T47D (cell line): Measurements from ENCODE around the gene CTNNBL1.

Experiments used
- DNase-seq, 2 experiments: peaks; one replicate each; pipeline versions ENCODE4 v3.0.0 to v3.0.0-alpha.2; 2011 to 2012; ENCODE audit warnings: low read depth in 1 of 2, low spot score in 1 of 2
- JUND ChIP-seq: IDR thresholded peaks from 2 replicates; pipeline ENCODE4 v1.6.1; 2012; ENCODE audit warnings: low read depth
- in situ Hi-C: cut with HindIII; loops from 2 replicates; pipeline ENCODE4 v1.10.0; 2016; ENCODE audit warnings: low sequenced_read_pairs, low pct_unique_long_range_greater_than_20kb

CTNNBL1 gene

DNA sequence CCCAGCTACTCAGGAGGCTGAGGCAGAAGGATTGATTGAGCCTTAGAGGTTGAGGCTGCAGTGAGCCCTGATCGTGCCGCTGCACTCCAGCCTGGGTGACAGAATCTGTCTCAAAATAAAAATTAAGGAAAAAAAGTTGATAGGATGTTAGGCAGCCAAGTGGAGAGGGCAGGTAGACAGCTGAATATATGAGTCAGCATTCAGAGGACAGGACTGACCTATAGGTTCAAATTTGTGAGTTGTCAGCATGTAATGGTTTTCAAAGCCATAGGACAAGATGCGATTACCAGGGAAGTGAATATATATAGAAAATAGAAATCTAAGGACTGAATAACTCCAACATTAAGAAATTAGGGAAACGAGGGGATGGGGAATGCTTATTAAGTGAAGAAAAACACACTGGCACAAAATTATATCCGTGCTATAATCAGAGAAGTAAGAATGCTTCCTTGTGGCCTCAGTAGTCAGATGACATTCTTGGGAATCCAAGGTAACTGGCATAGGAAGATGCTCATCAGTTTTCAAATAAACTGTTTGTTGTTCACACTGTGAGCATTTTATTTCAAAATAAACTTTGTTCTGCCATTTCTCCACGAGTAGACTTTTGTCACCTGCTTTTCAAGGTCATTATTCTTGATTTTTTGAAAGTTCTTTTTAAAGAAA, 145.1 kb downstream of the CTNNBL1 start:
- DNase-seq = peak; percentile 31 to 88
- in situ Hi-C loops = no loop called here
- TF ChIP-seq JUND = peak; percentile 85

DNA sequence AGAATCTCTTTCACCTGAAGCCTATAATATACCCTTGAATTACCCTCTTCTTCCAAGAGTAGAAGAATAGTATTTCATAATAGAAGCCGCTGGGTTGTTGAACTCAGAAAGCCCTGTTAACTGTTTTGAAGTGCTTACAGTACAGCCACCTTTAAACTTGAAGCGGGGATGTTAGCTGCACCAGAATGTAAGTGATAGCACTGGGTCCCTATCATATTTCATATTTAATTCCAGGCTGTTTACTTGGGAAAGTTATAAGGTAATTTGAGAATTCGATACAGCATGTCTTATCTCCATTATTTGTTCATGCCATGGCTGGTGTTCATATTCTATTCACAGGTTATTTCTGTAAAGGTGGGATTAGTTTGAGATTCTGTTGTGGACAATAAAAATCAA, 145.6 kb downstream of the CTNNBL1 start:
- DNase-seq = no peak
- no peak for TF ChIP-seq JUND
- in situ Hi-C loops = no loop called here

DNA sequence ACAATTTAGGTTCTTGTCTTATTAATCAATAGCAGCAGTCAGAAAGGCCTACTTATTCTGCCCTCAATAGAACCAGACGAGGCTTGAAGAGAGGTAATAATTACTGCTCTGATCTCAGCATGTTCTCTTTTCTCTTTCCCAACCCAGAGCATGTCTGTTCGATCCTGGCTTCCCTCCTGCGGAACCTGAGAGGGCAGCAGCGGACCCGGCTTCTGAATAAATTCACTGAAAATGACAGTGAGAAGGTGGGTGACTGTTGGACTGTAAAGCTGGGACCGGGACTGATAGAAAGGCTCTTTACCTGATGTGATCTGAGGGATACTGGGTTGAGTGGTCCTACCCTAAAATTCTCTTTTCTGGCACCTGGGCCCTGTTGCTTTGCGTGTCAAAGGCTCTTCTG, 146.1 kb downstream of the CTNNBL1 start:
- in situ Hi-C loops = no loop called here
- no peak for TF ChIP-seq JUND

DNA sequence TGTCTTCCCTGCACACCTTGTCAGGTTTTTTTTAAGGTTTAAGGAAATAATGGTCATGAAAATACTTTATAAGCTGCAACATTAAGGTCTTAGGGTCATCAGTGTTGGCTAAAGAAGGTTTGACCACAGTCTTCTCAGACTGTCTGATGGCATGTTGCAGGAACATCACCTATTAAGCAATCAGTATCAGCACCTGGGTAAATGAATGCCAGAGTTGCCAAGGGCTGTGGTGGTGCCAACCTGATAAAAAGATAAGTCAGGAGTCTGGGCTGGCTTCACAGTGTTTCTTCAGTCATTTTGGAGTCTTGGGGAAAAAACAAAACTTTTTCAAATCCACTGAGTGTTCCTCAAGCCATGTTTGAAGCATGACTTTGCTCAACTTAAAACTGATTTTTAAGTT, 147.6 kb downstream of the CTNNBL1 start:
- in situ Hi-C loops = no loop called here
- no peak for TF ChIP-seq JUND
- peak in 1 of 2 experiments; percentile 57 for DNase-seq

More for the DNA sequence above, 146.1 kb downstream of the CTNNBL1 start:
- no peak for DNase-seq

DNA sequence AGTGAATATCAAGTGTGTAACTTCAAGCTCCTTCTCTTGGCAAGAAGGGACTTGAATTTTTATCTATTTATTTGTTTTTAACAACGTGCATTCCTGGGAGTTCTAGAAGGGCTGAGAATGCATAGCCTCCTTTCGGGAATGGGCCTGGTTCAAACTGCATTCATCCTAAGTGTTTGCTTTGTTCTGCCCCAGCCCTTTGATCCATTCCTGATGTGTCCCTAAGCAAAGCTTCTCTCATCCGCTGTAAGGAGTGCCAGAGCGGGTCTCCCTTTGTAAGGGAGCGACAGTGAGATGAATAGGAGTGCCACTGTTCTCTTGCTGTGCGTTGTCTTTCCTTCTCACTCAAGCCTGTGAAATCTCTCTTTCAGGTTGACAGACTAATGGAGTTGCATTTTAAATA, 148.1 kb downstream of the CTNNBL1 start:
- DNase-seq = no peak
- TF ChIP-seq JUND = no peak
- in situ Hi-C loops = no loop called here

DNA sequence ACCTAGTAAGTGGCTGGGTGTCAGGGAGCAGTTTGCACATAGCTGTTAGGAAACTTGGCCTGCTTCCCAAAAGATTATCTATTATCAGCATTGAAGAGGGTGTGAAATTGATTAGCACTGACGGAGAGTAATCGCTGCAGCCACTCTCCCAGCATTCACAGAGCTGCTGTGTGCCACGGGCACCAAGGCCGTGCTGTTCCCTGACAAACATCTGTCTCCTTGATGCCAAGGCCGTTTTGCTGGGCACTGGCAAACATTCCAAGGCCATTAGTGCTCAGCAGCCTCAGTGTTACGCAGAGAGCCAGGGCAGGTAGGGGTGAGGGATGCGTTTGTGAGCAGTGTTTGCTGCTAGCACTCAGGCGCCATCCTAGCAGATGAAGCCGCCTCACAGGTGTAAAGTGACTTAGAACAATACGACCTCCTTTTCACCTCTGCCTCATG, 151.4 kb downstream of the CTNNBL1 start:
- peak; percentile 40 to 78 for DNase-seq

DNA sequence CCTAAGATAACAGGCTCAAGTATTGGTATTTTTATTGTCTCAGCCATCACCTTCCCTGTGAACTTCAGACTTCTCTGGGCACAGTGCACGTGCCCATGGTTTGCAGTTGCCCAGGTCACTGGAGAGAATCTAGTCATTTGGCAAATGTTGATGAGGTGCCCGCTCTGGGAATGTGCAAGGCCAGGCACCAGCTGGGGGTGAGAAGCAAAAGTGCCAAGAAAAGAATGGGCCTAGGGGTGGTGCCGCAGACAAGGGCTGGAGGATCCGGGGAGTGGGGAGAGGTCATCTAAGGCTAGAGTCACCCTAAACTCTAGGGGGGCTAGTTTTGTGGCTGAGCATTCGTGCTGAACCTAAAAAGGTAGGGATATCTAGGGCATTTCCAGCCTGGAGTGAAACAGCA, 152.0 kb downstream of the CTNNBL1 start:
- no peak for DNase-seq
- in situ Hi-C loops = no loop called here
- TF ChIP-seq JUND = no peak

More for the DNA sequence above, 151.4 kb downstream of the CTNNBL1 start:
- in situ Hi-C loops = no loop called here
- TF ChIP-seq JUND = no peak

DNA sequence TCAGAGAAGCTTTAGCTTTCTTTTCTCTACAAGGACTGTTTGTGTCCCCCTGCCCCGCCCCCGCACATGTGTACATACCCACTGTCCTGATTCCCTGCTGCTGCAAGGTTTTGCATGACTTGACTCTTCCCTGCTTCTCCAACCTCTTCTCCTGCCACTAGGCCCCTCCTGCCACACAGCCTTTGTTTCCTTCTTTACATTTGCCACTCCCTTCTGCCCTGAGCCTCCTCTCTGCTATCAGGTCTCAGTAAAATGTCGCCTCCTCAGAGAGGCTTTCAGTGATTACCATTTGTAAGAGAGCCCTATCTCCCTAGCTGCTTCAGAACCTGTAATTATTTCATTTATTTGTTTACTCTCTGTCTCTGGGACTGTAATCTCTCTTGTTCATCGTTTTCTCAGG, 152.7 kb downstream of the CTNNBL1 start:
- peak in 1 of 2 experiments; percentile 39 for DNase-seq
- TF ChIP-seq JUND = no peak
- in situ Hi-C loops = no loop called here

DNA sequence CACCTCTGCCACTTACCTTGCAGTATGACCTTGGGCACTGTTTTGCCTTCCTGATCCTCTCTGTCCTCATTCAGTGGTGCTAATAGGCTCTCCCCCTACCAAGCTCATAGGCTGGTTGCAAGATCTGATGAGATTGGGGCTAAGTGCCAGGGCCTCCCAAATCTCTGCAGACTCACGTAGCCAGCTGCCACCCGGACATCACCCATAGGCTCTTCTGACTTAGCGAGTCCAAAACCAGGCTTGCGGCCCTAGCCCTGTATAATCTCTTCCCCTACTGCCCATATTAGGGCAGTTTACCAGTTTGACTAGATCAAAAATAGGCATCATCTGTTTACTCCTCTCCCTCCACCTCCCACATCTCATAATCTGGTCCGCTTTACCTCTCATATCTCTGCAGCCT, 154.9 kb downstream of the CTNNBL1 start:
- in situ Hi-C loops = no loop called here
- DNase-seq = no peak
- TF ChIP-seq JUND = no peak

DNA sequence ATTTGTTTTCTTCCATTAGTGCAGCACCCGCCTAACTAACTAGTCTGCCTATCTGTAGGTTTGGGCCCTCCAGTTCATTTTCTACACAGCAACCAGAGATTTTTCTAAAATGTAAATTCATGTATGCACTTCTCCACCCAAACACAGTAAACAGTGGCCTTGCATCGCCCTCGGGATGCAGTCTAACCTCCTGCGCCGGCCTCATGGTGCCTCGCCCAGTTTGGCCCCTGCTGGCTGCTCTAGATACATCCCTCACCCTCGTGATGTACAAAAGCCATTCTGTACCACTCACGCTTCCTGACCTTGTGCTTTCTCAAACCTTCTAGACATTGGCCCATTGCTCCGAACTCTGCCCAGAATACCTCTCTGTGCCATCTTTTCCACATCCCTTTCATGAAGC, 155.3 kb downstream of the CTNNBL1 start:
- in situ Hi-C loops = no loop called here
- no peak for DNase-seq
- no peak for TF ChIP-seq JUND

DNA sequence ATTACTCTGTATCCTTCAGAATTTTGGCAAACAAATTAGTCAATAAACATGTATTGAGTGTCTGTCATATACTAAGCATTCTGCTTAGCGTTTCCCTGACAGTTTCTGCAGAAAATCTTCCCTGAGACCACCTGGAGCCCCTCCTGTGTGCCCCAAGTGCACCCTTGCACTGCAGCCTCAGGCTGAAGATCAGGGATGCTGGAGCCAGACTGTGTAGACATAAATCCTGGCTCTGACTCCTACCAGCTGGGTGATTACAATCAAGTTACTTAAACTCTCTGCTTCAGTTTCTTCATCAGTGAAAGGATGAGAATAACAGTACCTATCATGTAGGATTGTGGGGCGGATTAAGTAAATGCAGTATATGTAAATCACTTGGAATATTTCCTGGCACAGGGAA, 155.7 kb downstream of the CTNNBL1 start:
- in situ Hi-C loops = no loop called here
- TF ChIP-seq JUND = no peak
- no peak for DNase-seq

DNA sequence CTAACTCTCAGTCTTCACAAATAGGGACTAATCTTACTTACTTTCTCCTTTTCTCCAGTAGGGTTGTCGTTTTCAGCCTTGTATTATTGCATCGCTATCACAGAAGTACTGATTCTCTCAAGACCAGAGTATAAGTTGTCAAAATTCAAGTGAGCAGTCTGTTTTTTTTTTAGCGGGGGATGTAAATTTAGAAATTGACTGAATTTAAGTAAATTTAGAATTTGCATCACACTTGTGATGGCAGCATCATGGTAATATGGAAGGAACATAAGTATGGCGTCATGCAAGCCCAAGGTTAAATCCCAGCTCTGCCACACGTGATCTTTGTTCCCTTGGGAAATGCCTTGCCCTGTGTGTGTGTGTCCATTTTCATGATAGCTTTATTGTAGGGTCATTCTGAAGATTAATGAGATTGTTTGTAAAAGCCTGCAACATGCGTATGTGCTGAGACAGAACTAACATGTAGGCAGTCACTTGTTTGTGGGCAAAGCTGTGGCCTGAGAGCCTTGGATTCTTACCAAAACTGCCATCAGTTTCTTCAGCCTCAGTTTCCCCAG, 156.3 kb downstream of the CTNNBL1 start:
- in situ Hi-C loops = no loop called here
- no peak for DNase-seq
- TF ChIP-seq JUND = no peak

DNA sequence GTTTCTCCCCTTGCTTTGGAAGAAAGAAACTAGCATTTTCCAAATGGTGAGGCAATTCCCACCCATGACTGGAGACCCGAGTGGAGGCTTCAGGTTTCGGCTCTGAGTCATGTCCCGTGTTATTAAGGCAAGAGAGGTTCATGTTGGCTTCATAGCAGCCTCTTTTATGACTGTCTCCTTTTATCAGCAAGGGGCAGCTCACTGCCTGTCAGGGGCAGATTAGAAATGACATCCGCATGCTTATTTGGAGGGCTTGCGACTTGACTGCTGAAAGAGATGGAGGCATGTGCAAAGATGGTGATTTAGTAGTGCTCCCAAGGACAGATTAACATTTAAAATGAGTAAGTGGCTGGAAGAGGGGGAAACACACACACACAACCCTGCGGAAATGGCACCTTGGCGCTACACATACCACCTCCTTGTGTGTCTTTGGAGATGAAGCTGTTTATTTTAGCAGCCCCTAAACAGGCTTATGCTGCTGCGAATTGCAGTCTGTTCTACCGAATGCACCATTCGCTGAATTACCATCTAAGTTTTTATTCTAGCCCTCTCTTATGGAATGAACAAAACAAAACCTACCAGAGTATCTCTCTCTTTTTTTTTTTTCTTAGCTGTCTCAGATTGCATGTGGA, 157.0 kb downstream of the CTNNBL1 start:
- in situ Hi-C loops = no loop called here
- no peak for DNase-seq

DNA sequence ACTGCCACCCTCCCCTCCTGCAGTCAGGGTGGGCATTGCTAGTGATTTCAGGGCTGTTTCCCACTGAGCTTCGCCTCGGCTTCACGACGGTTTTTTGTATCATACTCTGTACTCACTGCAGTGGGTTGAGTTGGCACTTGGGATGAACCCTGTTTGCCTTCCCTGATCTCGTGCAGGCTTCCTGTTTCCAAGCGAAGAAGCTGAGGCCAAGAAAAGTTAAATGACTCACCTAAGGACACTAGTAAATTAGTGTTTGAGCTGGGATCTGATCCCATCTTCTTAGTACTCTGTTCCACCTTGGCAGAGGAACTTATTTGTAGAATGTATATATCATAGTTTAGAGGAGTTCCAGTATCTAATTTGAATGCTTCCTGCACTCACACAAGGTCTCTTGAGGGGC, 158.8 kb downstream of the CTNNBL1 start:
- no peak for DNase-seq

More for the DNA sequence above, 157.0 kb downstream of the CTNNBL1 start:
- TF ChIP-seq JUND = no peak

More for the DNA sequence above, 158.8 kb downstream of the CTNNBL1 start:
- in situ Hi-C loops = no loop called here
- TF ChIP-seq JUND = no peak
